Measurements from ENCODE around the gene ZNF784. TPM values are rescaled to one million over a fixed set of nuclear protein-coding genes. Genes with fewer than 3 reads are reported as not detected.
A peak's percentile ranks its signal among the peaks of the same experiment; 100 is the strongest.

ZNF784 gene
- polyA plus RNA-seq, 4 donors, result 9.5 to 16.3 (median 11.0) TPM

DNA sequence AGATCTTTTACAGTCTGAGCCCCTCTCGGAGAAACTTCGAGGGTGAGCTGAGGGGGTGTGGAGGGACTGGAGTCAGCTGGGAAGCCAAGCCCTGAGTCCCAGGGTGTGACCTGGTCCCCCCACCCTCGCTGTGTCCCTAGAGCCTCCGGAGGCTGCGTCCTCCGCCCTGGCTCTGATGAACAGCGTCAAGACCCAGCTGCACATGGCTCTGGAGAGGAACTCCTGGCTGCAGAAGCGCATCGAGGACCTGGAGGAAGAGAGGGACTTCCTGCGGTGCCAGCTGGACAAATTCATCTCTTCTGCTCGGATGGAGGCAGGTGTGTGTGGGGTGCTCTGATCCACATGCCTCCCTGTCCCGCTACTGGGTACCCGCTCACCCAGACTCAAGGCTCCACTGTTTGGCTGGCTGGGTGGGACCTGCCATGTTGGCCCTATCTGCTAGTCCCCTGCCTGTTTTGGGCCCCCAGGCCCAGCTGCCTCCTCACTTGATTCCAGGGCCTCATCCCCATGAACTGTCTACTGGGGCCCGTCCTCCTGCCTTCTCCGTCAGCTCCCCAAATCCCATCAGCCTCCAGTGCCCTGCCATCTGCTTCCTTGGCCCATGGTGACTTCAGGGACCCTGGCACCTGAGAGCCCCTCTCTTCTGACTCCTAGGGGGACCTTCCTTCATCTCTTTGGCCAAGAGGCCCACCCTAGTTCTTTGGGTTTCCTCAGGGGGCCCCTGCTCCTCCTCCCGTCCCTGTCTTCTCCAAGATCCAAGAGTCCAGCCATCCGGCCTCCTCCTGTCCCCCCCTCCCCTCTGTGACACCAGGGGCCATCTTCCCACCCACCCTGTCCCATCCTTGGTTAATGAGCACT is 25.1 kb upstream of the ZNF784 start:
- DNase-seq, result no peak
- FAIRE-seq, result no peak
- Histone ChIP-seq H3K27ac (ENCODE audit: low read depth in 1 of 3, low read length in 2 of 3) (no peak overlapping the region), H3K4me1 (ENCODE audit: control insufficient read depth in 3 of 3, insufficient read depth in 2 of 3, low read depth in 1 of 3, low read length in 2 of 3) (peaks cover 0 to 20% (median 0%) of the 10 kb centered on the region in 3 donors), H3K4me3 (ENCODE audit: low read depth in 1 of 3, low read length in 3 of 3) (no peak overlapping the region), H3K27me3 (ENCODE audit: control insufficient read depth in 3 of 3, insufficient read depth in 3 of 3, low read length in 3 of 3) (no peaks in the 10 kb centered on the region), H3K9me3 (ENCODE audit: control insufficient read depth in 2 of 2, insufficient read depth in 1 of 2, low read depth in 1 of 2, low read length in 1 of 2) (no peaks in the 10 kb centered on the region), H3K36me3 (ENCODE audit: control insufficient read depth in 3 of 3, insufficient read depth in 2 of 3, low read depth in 1 of 3, low read length in 3 of 3) (peaks cover 0 to 48% (median 2%) of the 10 kb centered on the region in 3 donors)
- WGBS, 3 donors, result 82 to 91% (median 90%) methylated on average over 15 to 17 of the region's 17 CpGs

DNA sequence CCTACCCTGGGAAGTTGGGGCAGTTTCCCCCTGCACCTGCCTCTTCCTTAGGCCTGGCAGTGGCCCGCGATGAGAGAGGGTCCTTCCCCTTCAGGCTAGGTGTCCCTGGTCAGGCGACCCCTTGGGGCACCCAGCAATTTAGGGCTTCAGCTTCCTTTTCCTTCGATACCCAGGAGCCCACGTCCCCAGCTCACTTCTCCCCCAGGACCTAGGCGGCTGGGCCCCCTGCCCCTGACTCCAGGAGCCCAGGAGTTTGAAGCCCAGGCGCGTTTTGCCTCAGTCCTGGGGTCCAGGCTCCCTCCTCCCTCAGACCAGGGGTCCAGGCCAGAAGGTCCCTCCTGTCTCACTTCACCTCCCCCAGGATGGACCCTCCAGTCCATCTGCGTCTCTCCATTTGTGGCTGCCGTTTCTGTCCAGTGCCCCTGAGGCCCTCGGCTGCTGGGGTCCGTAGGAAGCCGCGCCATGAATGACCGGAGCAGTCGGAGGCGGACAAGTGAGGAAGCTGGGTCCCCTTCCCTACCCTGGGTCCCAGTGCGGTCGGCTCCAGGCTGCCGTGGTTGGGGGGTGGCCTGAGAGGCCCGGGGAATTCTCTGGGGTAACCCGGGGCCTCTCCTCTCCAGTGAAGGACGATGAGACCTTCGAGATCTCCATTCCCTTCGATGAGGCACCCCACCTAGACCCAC is 24.4 kb upstream of the ZNF784 start:
- 37 to 51% (median 50%) methylated on average over 24 to 25 of the region's 25 CpGs for WGBS, 3 donors
- Histone ChIP-seq H3K27me3 (ENCODE audit: control insufficient read depth in 3 of 3, insufficient read depth in 3 of 3, low read length in 3 of 3) (no peaks in the 10 kb centered on the region), H3K36me3 (ENCODE audit: control insufficient read depth in 3 of 3, insufficient read depth in 2 of 3, low read depth in 1 of 3, low read length in 3 of 3) (peaks cover 0 to 49% (median 2%) of the 10 kb centered on the region in 3 donors), H3K9me3 (ENCODE audit: control insufficient read depth in 2 of 2, insufficient read depth in 1 of 2, low read depth in 1 of 2, low read length in 1 of 2) (no peaks in the 10 kb centered on the region), H3K27ac (ENCODE audit: low read depth in 1 of 3, low read length in 2 of 3) (no peak overlapping the region), H3K4me3 (ENCODE audit: low read depth in 1 of 3, low read length in 3 of 3) (peak overlapping the region; percentile 50 to 78 (median 57)), H3K4me1 (ENCODE audit: control insufficient read depth in 3 of 3, insufficient read depth in 2 of 3, low read depth in 1 of 3, low read length in 2 of 3) (peaks cover 0 to 21% (median 0%) of the 10 kb centered on the region in 3 donors)
- no peak for FAIRE-seq
- peak in 1 of 2 donors; percentile 48 for DNase-seq

- peak in 1 of 2 donors; percentile 90 for DNase-seq
- Histone ChIP-seq H3K4me1 (ENCODE audit: control insufficient read depth in 3 of 3, insufficient read depth in 2 of 3, low read depth in 1 of 3, low read length in 2 of 3) (peaks cover 0 to 25% (median 1%) of the 10 kb centered on the region in 3 donors), H3K4me3 (ENCODE audit: low read depth in 1 of 3, low read length in 3 of 3) (peak within 1 kb of the TSS; percentile 50 to 78 (median 57)), H3K36me3 (ENCODE audit: control insufficient read depth in 3 of 3, insufficient read depth in 2 of 3, low read depth in 1 of 3, low read length in 3 of 3) (peaks cover 0 to 49% (median 2%) of the 10 kb centered on the region in 3 donors), H3K27me3 (ENCODE audit: control insufficient read depth in 3 of 3, insufficient read depth in 3 of 3, low read length in 3 of 3) (no peaks in the 10 kb centered on the region), H3K9me3 (ENCODE audit: control insufficient read depth in 2 of 2, insufficient read depth in 1 of 2, low read depth in 1 of 2, low read length in 1 of 2) (no peaks in the 10 kb centered on the region), H3K27ac (ENCODE audit: low read depth in 1 of 3, low read length in 2 of 3) (peak within 1 kb of the TSS in 2 of 3 donors; percentile 25 to 47)
- 2 to 4% (median 2%) methylated on average over 48 to 87 of the region's 87 CpGs for WGBS, 3 donors
- FAIRE-seq, result no peak
Measured at GRCh38 chr19:55647732-55648584, 23.6 kb upstream of the ZNF784 start, which contains the start of gene CCDC106. TSS of gene CCDC106 (plus strand) at chr19:55648212. CDS start at chr19:55649047, 835 bp downstream.

DNA sequence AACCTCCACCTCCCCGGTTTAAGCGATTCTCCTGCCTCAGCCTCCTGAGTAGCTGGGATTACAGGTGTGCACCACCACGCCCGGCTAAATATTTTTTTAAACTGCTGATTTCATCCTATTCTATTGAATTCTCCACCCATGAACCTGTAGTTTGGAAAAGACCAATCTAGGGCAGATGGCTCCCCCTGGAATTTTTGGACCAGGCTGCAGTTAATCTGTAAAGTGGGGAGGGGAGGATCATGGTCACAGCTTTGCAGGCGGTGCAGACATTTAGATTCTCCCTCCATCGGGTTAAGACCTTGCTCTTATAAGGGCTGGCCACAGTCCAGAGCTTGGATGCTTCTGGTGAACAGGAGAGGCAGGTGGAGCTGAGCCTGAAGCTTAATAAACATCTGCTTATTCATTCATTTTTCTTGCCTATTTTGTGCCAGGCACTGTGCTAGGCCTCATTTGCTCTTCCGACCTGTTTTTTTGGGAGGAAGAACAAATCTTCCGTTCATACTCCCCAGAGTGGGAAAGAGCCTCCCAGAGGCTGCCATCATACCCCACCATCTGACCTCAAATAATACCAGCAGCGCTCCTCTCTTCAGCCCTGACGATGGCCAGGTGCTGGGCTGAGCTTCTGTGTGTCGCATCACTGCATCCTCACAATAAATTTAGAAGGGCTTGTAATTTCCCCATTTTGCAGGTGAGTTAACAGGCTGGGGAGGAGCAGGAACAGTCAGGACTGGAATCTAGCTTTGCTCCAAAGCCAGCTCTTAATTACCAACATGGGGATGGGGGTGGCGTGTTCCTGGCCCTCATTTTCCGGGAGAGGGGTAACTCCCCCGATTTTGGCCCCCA is 22.7 kb upstream of the ZNF784 start:
- H3K4me3 ChIP-seq (ENCODE audit: low read depth in 1 of 3, low read length in 3 of 3), result peak overlapping the region; percentile 50 to 78 (median 57)

GRCh38 chr19:55645512-55645881 is 21.1 kb upstream of the ZNF784 start:
- Histone ChIP-seq H3K27ac (ENCODE audit: low read depth in 1 of 3, low read length in 2 of 3) (no peak overlapping the region), H3K27me3 (ENCODE audit: control insufficient read depth in 3 of 3, insufficient read depth in 3 of 3, low read length in 3 of 3) (no peaks in the 10 kb centered on the region), H3K9me3 (ENCODE audit: control insufficient read depth in 2 of 2, insufficient read depth in 1 of 2, low read depth in 1 of 2, low read length in 1 of 2) (no peaks in the 10 kb centered on the region), H3K4me3 (ENCODE audit: low read depth in 1 of 3, low read length in 3 of 3) (no peak overlapping the region), H3K36me3 (ENCODE audit: control insufficient read depth in 3 of 3, insufficient read depth in 2 of 3, low read depth in 1 of 3, low read length in 3 of 3) (peaks cover 0 to 31% (median 2%) of the 10 kb centered on the region in 3 donors), H3K4me1 (ENCODE audit: control insufficient read depth in 3 of 3, insufficient read depth in 2 of 3, low read depth in 1 of 3, low read length in 2 of 3) (peaks cover 0 to 34% (median 11%) of the 10 kb centered on the region in 3 donors)
- FAIRE-seq (no peak), DNase-seq (no peak)
- WGBS, 3 donors, result 62 to 71% (median 66%) methylated on average over 5 of the region's 5 CpGs

More for the DNA sequence above, 22.7 kb upstream of the ZNF784 start:
- peaks cover 0 to 31% (median 7%) of the 10 kb centered on the region in 3 donors for H3K4me1 ChIP-seq (ENCODE audit: control insufficient read depth in 3 of 3, insufficient read depth in 2 of 3, low read depth in 1 of 3, low read length in 2 of 3)
- FAIRE-seq (no peak), DNase-seq (no peak)
- H3K9me3 ChIP-seq (ENCODE audit: control insufficient read depth in 2 of 2, insufficient read depth in 1 of 2, low read depth in 1 of 2, low read length in 1 of 2), result no peaks in the 10 kb centered on the region
- H3K36me3 ChIP-seq (ENCODE audit: control insufficient read depth in 3 of 3, insufficient read depth in 2 of 3, low read depth in 1 of 3, low read length in 3 of 3), result peaks cover 0 to 44% (median 2%) of the 10 kb centered on the region in 3 donors
- peak overlapping the region in 1 of 3 donors; percentile 4 for H3K27ac ChIP-seq (ENCODE audit: low read depth in 1 of 3, low read length in 2 of 3)
- no peaks in the 10 kb centered on the region for H3K27me3 ChIP-seq (ENCODE audit: control insufficient read depth in 3 of 3, insufficient read depth in 3 of 3, low read length in 3 of 3)
- WGBS, 3 donors, result 44 to 51% (median 46%) methylated on average over 14 of the region's 14 CpGs

- DNase-seq (no peak), FAIRE-seq (no peak)
- no peaks in the 10 kb centered on the region for H3K27me3 ChIP-seq (ENCODE audit: control insufficient read depth in 3 of 3, insufficient read depth in 3 of 3, low read length in 3 of 3)
- H3K27ac ChIP-seq (ENCODE audit: low read depth in 1 of 3, low read length in 2 of 3), result no peak overlapping the region
- H3K4me3 ChIP-seq (ENCODE audit: low read depth in 1 of 3, low read length in 3 of 3), result peak overlapping the region in 1 of 3 donors; percentile 89
- WGBS, 3 donors, result 83 to 90% (median 86%) methylated on average over 27 to 28 of the region's 28 CpGs
- H3K4me1 ChIP-seq (ENCODE audit: control insufficient read depth in 3 of 3, insufficient read depth in 2 of 3, low read depth in 1 of 3, low read length in 2 of 3), result peaks cover 0 to 39% (median 12%) of the 10 kb centered on the region in 3 donors
- H3K9me3 ChIP-seq (ENCODE audit: control insufficient read depth in 2 of 2, insufficient read depth in 1 of 2, low read depth in 1 of 2, low read length in 1 of 2), result no peaks in the 10 kb centered on the region
- H3K36me3 ChIP-seq (ENCODE audit: control insufficient read depth in 3 of 3, insufficient read depth in 2 of 3, low read depth in 1 of 3, low read length in 3 of 3), result peaks cover 0 to 26% (median 2%) of the 10 kb centered on the region in 3 donors
Measured at GRCh38 chr19:55644842-55645511, 20.6 kb upstream of the ZNF784 start.

GRCh38 chr19:55644191-55644833 is 19.9 kb upstream of the ZNF784 start:
- peak overlapping the region; percentile 89 to 98 (median 95) for H3K4me3 ChIP-seq (ENCODE audit: low read depth in 1 of 3, low read length in 3 of 3)
- no peaks in the 10 kb centered on the region for H3K9me3 ChIP-seq (ENCODE audit: control insufficient read depth in 2 of 2, insufficient read depth in 1 of 2, low read depth in 1 of 2, low read length in 1 of 2)
- DNase-seq (no peak), FAIRE-seq (no peak)
- H3K4me1 ChIP-seq (ENCODE audit: control insufficient read depth in 3 of 3, insufficient read depth in 2 of 3, low read depth in 1 of 3, low read length in 2 of 3), result peaks cover 2 to 41% (median 12%) of the 10 kb centered on the region in 3 donors
- peaks cover 0 to 20% (median 2%) of the 10 kb centered on the region in 3 donors for H3K36me3 ChIP-seq (ENCODE audit: control insufficient read depth in 3 of 3, insufficient read depth in 2 of 3, low read depth in 1 of 3, low read length in 3 of 3)
- 44 to 50% (median 47%) methylated on average over 12 of the region's 12 CpGs for WGBS, 3 donors
- no peaks in the 10 kb centered on the region for H3K27me3 ChIP-seq (ENCODE audit: control insufficient read depth in 3 of 3, insufficient read depth in 3 of 3, low read length in 3 of 3)
- peak overlapping the region in 1 of 3 donors; percentile 66 for H3K27ac ChIP-seq (ENCODE audit: low read depth in 1 of 3, low read length in 2 of 3)
